ENCODE data around the gene HTR6.
"Not testable (repeated sequence)": the region's sequence is repeated elsewhere in the genome, so short reads cannot be mapped to it uniquely, and the experiment has no call there.

HTR6 gene

GRCh38 chr1:19664453-19665185 lies at the start of gene HTR6:
HTR6 (plus strand) TSS chr1:19664875; CDS start chr1:19665754, 879 bp downstream.
- no peak for DNase-seq

- DNase-seq, result no peak
Observed at GRCh38 chr1:19615438-19615837, 49.2 kb upstream of the HTR6 start.

- no peak for DNase-seq
Observed at GRCh38 chr1:19616489-19616888, 48.2 kb upstream of the HTR6 start.

GRCh38 chr1:19617376-19617775 lies 47.3 kb upstream of the HTR6 start:
- DNase-seq, result no peak

DNA sequence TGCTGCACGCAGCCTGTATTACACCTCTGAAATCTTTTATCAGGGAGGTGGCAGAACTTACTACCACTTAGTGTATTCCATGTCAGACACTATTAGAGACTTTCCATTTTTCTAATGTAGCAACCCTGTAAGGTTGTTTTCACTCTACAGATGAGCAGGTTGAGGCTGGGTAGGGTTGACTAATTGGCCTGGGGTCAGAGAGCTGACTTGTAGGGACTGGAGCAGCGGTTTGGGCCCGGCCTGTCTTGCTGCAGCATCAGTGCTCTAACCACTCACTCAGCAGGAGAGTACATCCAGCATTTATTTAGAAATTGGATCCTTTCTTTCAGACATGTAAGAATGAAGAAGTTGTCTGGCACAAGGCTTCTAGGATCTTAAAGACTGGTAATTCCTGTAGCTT lies 46.2 kb upstream of the HTR6 start:
- no peak for DNase-seq

DNA sequence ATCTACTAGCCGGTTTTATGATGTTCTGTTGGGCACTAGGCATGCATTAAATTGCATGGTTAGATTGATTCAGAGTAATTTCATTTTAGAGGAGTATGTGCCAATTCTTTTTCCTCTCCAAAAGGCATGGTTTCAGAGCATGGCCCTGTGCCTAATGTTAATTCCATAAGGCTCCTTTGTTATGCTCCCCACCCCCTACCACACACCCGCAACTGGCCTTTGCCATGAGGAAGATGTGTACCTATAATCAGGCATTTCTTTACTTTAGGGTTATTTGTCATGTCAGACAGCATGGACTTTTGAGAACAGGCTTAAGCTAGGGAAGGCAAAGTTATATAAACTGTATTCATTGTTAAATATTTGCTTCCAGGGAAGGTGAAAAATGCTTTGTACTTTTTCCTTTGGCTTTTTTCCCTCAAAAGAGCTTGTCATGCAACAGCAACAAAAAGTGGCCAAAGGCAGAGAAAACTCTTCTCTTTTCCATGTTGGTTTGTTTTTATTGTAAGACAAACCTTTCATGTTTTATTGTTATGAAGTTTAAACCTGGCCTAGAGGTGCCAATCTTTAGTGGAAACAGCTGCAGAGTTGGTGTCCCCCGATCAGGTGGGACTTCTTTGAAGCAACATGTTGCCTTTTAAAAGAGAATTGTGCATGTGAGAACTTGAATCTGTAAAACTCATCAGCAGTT lies 44.8 kb upstream of the HTR6 start:
- no peak for DNase-seq

DNA sequence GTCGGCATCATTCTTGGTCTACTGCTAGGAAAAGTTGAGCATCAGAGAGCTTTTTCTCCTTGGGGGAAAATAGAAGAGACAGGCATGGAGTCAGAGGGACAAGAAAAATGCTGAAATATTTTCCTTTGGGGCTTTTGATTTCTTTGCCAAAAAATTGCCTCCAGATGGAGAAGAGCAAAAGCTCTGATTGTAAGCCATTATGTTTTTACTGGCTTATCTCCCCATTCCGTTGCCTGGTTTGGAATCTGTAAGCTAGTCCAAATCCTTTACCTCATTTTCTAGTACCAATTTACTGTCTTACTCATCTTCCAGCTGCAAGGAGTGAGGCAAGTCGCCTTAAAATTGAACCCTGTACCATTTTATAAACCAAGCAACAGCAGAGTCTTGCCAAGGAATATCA lies 43.9 kb upstream of the HTR6 start:
- no peak for DNase-seq

- DNase-seq, result no peak
Observed at GRCh38 chr1:19621274-19621950, 43.3 kb upstream of the HTR6 start.

- no peak for DNase-seq
Observed at GRCh38 chr1:19622204-19622603, 42.5 kb upstream of the HTR6 start.

DNA sequence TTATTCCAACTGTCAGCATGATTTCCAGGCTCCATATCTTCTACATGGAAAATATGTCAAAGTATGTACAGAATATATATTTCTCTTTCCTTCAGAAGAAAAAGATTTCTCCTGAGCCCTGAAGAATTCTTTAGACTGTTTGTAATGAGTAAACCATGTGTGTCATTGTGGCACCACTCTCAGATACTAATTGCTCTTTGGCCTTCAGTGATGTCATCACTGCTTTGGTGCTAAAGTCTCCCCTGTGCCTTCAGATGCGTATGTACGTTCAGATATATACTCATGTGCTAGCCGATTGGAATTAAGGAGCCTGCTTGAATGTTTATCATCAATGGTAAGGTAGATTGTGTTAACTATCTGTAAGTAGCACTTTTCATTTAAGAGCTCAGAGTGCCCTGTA lies 41.2 kb upstream of the HTR6 start:
- no peak for DNase-seq

DNA sequence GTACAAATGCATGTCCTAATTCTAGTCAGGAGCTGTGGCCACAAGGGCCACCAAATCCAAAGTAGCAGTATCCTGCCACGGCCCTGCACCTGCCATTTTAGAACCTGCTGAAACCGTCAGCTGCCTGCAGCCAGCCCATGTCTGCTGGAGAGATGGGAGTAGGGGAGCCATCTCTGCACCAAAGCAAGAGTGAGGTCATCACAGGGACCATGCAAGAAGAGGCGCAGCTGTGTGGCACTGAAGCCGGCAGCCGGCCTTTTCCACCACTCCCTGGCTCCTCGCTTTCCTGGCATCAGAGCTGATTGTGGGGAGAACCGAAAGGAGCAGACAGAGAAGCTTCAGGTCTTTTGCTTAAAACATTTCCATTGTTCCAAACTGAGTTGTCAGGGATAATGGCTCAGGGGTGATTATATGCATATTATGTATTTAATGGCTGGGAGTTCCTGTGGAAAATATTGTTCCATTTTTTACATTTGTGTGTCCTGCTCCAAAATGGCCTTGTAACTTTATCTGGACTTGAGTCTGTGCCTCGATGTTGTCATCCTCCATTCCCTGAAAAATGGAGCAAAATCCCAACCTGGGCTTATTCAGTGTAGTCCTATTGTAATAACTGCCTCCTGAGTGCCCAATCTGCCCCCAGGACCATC lies 39.3 kb upstream of the HTR6 start:
- DNase-seq, result no peak

- no peak for DNase-seq
Observed at GRCh38 chr1:19628879-19629278, 35.8 kb upstream of the HTR6 start.

DNA sequence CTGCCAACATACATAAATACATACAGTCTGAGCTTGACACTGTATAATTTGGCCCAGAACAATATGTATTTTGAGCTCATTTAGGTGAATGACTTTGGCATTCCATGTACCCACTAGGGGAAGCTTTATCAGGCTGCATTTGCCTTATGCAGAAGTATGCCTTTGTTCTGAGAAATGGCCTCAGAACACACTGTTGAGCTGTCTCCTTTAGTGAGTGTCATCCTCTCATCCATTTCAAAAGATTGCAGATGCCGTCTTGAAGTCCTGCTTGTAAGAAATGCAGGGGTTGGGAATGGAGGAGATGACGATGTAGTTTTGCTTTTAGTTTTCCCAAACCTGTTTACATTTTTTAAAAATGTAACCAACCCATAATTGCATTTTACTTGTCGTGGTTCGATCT lies 35.3 kb upstream of the HTR6 start:
- no peak for DNase-seq

- not testable (repeated sequence) for DNase-seq
Observed at GRCh38 chr1:19630192-19630591, 34.5 kb upstream of the HTR6 start.

DNA sequence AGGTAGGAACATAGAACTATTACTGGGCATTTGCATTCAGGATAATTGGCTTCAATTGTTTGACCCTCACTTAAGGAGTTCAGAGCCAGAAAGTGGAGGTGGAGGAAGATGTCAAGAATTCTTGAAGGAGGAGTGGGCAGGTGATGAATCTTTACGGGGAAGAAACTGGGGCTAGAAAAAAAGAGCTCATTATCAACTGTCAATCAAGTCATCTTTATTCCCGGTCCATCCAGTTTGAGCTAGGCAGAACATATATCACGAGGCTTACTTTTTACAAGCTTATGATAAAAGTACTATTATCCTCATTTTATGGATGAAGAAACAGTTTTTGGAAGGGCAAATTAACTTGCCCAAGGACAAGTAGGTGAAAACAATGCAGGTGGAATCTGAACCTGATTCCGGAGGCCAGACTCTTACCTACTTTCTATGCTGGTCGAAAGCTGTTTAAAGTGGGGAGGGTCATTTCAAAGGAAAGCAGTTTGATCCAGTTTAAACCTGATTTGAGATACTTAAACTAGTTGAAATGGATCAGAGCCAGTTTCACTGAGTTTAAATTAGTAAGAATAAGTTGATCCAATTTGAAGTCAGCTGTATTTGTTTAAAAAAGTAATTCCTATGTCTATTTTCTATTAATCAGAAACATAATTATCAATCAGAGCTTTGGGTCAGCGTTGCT lies 33.8 kb upstream of the HTR6 start:
- no peak for DNase-seq

DNA sequence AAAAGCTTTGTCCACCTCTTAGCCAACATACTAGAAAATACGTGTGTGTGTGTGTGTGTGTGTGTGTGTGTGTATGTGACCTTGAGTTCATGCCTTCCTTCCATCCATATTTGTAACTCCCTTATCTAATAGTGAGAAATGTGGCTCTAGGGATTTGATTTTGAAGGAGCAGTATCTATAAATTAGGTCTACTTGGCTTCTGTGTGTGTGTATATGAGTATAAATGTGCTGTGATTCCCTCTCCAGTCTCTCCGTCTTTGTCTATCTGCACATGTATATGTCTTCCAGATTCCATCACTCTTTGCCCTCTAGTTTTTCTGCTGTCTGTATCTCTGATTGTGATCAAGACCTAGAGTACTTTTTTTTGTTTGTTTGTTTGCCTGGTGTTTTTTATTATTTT lies 32.5 kb upstream of the HTR6 start:
- no peak for DNase-seq

DNA sequence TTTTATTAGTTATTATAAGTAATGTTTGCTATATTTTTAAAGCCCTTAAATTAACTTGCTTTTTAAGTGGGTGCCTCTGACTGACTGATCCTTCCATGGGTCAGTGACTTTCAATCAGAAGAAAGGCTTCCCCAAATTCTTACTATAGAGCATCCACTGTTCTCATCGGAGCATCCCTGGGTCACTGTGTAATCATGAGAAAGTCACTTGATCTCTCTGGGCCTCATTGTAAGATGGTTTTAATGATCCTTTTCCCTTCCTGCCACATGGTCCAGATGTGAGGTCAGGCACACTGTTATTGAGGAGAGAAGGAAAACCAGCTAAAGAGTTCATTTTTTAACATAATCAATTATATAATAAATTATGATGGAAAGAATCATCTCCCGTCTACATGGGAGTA lies 31.6 kb upstream of the HTR6 start:
- no peak for DNase-seq

DNA sequence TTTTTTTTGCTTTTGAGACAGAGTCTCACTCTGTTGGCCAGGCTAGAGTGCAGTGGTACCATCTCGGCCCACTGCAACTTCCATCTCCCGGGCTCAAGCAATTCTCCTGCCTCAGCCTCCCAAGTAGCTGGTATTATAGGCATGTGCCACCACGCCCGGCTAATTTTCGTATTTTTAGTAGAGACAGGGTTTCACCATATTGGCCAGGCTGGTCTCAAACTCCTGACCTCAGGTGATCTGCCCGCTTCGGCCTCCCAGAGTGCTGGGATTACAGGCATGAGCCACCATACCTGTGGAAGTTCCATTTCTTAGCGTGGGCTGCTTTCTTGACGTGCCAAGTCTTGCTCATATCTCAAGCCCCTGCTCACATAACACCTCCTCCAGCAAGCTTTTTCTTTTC lies 29.6 kb upstream of the HTR6 start:
- not testable (repeated sequence) for DNase-seq

- no peak for DNase-seq
Observed at GRCh38 chr1:19635646-19636045, 29.0 kb upstream of the HTR6 start.

GRCh38 chr1:19636065-19636464 lies 28.6 kb upstream of the HTR6 start:
- no peak for DNase-seq

GRCh38 chr1:19636749-19637148 lies 27.9 kb upstream of the HTR6 start:
- not testable (repeated sequence) for DNase-seq

DNA sequence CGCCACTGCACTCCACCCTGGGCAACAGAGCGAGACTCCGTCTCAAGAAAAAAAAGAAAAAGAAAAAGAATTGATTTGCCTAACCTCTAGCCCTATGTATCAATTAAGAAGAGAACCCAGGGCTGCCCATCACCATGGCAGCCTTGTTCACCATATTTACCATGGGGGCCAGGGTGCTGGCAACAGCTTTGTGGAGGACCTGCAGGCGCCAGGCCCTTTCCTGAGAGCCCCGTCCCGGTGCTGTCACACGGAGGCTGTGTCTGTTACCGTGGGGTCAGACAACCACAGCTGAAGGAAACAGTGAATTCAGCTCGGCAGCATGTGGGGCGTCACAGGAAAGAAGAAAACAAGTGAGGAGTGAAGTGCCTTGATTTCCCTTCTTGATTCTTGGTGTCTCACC lies 27.1 kb upstream of the HTR6 start:
- no peak for DNase-seq

DNA sequence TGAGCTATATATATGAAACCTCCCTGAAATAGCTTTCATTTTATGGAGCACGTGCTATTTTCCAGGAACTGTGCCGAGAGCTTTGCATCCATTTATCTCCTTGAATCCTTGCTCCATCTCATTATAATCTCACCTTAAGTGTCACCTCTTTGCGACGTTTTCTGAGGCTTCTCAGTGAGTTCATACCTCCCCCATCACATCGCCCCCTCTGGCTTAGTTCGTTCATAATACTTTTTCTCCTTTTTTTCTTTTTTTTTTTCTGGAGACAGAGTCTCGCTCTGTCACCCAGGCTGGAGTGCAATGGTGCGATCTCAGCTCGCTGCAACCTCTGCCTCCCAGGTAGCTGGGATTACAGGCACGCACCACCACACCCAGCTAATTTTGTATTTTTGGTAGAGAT lies 25.4 kb upstream of the HTR6 start:
- DNase-seq, result not testable (repeated sequence)

All from activated CD4-positive, alpha-beta T cell treated with anti-CD3 and anti-CD28 coated beads, Interleukin-2, amount 50 U/mL, for 16 hours (primary cell).